ENCODE results near the gene RNU6-1. TPM values are rescaled to one million over a fixed set of nuclear protein-coding genes. Genes with fewer than 3 reads are reported as not detected.
A peak's percentile ranks its signal among the peaks of the same experiment; 100 is the strongest.

Gene RNU6-1
- total and polyA plus RNA-seq, 11 donors = not detected

DNA sequence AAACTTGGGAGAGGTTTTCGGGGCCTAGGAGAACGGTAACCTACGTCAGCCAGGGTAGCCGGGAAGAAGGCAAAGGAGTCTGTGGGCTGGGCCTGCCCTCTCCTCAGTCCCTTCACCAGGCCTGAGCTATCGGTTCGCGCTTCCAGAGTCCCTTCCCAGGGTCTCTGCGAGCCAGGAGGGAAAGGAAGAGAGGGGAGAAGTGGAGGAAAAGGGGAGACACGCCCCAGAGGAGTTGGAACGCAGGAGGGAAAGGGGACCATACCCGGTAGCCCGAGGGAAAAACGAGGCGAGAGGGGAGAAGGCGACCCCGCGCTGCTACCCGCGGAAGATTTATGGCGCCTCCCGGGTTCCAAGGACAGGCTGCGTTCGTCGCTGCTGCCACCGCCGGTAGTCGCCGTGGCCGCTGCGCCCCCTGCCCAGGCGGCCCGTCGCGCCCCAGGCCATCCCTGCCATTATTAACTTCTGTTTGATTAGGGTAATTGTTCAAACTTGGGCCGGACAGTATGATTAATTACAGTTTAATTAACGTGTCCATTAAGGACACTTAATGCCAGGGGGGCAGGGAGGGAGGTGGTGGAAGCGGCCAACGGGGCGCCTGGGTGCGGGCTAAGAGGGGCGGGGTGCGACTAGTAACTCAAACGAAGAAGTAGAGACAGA is 17.9 kb downstream of the RNU6-1 start:
- Histone ChIP-seq H3K9me3 (no peaks in the 10 kb centered on the region), H3K4me3 (no peak overlapping the region), H3K27ac (no peak overlapping the region), H3K4me1 (peaks cover 0 to 57% (median 26%) of the 10 kb centered on the region in 12 donors), H3K27me3 (peaks cover 72 to 100% (median 92%) of the 10 kb centered on the region in 9 donors), H3K36me3 (no peaks in the 10 kb centered on the region)
- no peak for TF ChIP-seq POLR2A (IDR thresholded peaks at IDR 0.05)
- TF ChIP-seq, protein P1, sequence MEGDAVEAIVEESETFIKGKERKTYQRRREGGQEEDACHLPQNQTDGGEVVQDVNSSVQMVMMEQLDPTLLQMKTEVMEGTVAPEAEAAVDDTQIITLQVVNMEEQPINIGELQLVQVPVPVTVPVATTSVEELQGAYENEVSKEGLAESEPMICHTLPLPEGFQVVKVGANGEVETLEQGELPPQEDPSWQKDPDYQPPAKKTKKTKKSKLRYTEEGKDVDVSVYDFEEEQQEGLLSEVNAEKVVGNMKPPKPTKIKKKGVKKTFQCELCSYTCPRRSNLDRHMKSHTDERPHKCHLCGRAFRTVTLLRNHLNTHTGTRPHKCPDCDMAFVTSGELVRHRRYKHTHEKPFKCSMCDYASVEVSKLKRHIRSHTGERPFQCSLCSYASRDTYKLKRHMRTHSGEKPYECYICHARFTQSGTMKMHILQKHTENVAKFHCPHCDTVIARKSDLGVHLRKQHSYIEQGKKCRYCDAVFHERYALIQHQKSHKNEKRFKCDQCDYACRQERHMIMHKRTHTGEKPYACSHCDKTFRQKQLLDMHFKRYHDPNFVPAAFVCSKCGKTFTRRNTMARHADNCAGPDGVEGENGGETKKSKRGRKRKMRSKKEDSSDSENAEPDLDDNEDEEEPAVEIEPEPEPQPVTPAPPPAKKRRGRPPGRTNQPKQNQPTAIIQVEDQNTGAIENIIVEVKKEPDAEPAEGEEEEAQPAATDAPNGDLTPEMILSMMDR (IDR thresholded peaks at IDR 0.05) = no peak
- ATAC-seq = no peak
- intact Hi-C loops (cut with DNase I) = no loop called here
- 2 to 3% (median 3%) methylated on average over 43 of the region's 43 CpGs for WGBS, 4 donors
- DNase-seq = peak in 1 of 5 donors; percentile 9

DNA sequence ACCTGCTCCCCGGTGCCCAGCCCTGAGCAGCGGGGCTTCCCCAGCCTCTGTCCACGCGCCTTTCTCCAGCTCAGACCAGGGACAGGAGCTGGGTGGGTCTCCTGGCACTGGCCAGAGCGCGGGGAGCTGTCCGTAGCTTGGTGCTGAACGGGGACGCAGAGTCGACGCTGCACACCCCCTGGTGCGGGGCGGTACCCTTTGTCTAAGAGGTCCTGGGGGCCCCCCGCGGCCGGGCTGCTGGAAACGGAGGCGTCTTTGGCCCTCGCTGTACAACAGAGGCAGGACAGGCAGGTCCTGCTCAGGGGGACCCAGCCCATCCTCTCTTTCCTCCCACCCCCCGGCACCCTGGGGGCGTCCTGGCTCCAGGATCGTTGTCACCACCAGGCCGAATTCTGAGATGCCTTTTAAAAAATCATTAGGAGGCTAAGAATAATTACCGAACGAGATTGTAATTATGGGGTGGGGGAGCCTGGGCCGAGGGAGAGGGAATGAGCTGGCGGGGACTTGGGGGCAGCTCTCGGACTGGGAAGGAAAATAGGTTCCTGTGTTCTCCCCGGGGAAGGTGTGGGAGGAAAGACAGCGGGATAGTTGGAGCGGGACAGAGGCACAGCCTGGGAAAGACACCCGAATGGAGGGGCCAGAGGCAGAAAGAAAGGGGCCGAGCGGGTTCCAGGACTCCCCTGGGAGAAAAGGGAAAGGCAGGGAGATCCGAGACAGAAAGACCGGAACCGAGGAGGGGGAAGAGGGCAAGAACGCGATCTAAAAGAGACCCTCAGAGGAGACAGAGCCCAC is 18.7 kb downstream of the RNU6-1 start:
- intact Hi-C loops (cut with DNase I) = no loop called here
- Histone ChIP-seq H3K27ac (no peak overlapping the region), H3K9me3 (peaks cover 0 to 4% (median 0%) of the 10 kb centered on the region in 12 donors), H3K4me1 (peaks cover 0 to 50% (median 25%) of the 10 kb centered on the region in 12 donors), H3K36me3 (no peaks in the 10 kb centered on the region), H3K4me3 (no peak overlapping the region), H3K27me3 (peaks cover 65 to 96% (median 86%) of the 10 kb centered on the region in 9 donors)
- no peak for TF ChIP-seq POLR2A (IDR thresholded peaks at IDR 0.05)
- TF ChIP-seq, protein P1 (IDR thresholded peaks at IDR 0.05) = no peak
- peak; percentile 80 to 92 (median 86) for ATAC-seq
- WGBS, 4 donors = 3 to 6% (median 3%) methylated on average over 38 to 39 of the region's 39 CpGs
- peak; percentile 43 to 79 (median 66) for DNase-seq

DNA sequence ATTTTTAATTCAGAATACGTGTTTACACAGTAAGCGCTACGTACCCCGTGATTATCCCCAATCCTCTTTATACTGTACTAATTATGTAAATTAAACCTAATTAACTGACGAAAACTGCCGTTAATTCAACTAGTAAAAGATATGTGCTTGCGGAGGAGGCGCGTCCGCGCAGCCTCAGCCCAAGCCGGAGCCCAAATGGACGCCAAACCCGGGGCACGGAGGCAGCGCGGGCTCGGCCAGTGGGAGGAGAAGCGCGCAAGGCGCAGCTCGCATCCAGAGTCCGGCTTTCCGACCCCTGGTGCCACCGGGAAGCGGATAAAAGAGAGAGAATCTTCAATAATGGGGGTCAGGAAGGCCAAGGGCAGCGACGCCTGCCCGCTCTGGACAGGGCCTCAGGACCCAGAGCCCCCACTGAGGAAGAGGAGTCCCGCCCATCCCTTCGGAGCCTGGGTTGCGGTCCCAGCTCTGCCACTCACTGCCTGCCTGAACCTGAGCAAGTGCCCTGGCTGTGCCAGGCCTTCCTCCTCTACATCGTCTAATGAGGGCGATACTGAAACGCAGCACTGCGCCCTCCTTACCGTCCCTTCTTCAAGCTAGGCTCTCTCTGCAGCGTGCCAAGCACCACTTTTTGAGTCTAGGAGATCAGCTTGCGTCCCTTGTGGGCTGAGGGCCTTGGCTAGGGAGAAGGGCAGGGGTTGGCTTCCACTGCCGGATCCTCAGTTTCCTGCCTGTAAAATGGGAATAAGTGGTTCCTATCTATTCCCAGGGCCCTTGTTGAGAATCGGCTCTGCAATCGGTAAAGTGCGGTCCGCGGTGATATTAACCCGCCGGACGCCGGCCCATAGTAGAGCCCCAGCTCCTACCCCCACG is 19.5 kb downstream of the RNU6-1 start:
- H3K36me3 ChIP-seq = no peaks in the 10 kb centered on the region
- peaks cover 0 to 12% (median 0%) of the 10 kb centered on the region in 12 donors for H3K9me3 ChIP-seq
- no peak for DNase-seq
- H3K27ac ChIP-seq = no peak overlapping the region
- TF ChIP-seq, protein P1 (IDR thresholded peaks at IDR 0.05) = no peak
- no peak for TF ChIP-seq POLR2A (IDR thresholded peaks at IDR 0.05)
- ATAC-seq = no peak
- 7 to 13% (median 11%) methylated on average over 46 to 50 of the region's 50 CpGs for WGBS, 4 donors
- peaks cover 57 to 92% (median 78%) of the 10 kb centered on the region in 9 donors for H3K27me3 ChIP-seq
- no peak overlapping the region for H3K4me3 ChIP-seq
- intact Hi-C loops (cut with DNase I) = no loop called here
- peaks cover 0 to 42% (median 18%) of the 10 kb centered on the region in 12 donors for H3K4me1 ChIP-seq
